IMR-90 (cell line): ENCODE results near the gene SDK1. TPM values are rescaled to one million over a fixed set of nuclear protein-coding genes. Genes with fewer than 3 reads are reported as not detected.
"Not testable (repeated sequence)": the region's sequence is repeated elsewhere in the genome, so short reads cannot be mapped to it uniquely, and the experiment has no call there.

Source experiments
- ATAC-seq: fragments of 200-7000 bp; cut with Tn5 transposase; 2 replicates; pipeline ENCODE4 v1.9.1; 2020; ENCODE audit warnings: low read depth, mild to moderate bottlenecking, moderate library complexity
- BruUV-seq: library from RNA; stranded (reverse); fragments of 400-500 nt; replicated peaks from 2 replicates; lab custom pipeline; 2021; lab: Mats Ljungman, UMichigan
- CTCF ChIA-PET: fragments of 300-600 bp; formaldehyde crosslinking; extraction: SDS; loops from one replicate; lab custom pipeline; 2021; ENCODE audit warnings: antibody characterized with exemption; lab: Yijun Ruan, JAX
- POLR2A ChIA-PET: fragments of 300-600 bp; sonication (Branson Sonifier 250); formaldehyde crosslinking; loops from one replicate; lab custom pipeline; 2022; ENCODE audit warnings: antibody characterized with exemption; ENCODE audit not compliant: unreplicated experiment; lab: Charles Lee
- DNase-seq: peaks from one replicate; pipeline ENCODE4 v3.0.0; 2013
- H2AFZ ChIP-seq: replicated peaks from 2 replicates; pipeline ENCODE3; 2013; ENCODE audit warnings: low read length, mild to moderate bottlenecking; ENCODE audit not compliant: poor library complexity
- H2AK5ac ChIP-seq: 2 replicates; pipeline ENCODE4 v1.6.1; 2013; ENCODE audit warnings: low read depth, low read length, inconsistent platforms
- H2AK9ac ChIP-seq: replicated peaks from 2 replicates; pipeline ENCODE3; 2013; ENCODE audit warnings: mild to moderate bottlenecking, low read depth, low read length, moderate library complexity; ENCODE audit not compliant: poor library complexity
- H2BK120ac ChIP-seq: 2 replicates; pipeline ENCODE4 v1.6.1; 2013; ENCODE audit warnings: low read depth, low read length, inconsistent platforms
- H2BK15ac ChIP-seq: 3 replicates; pipeline ENCODE4 v1.6.1; 2013; ENCODE audit warnings: low read depth, low read length, inconsistent platforms
- H2BK20ac ChIP-seq: 2 replicates; pipeline ENCODE4 v1.6.1; 2013; ENCODE audit warnings: low read depth, mild to moderate bottlenecking, inconsistent platforms, low read length, moderate library complexity
- H2BK5ac ChIP-seq: 2 replicates; pipeline ENCODE4 v1.6.1; 2013; ENCODE audit warnings: mild to moderate bottlenecking, low read depth, low read length, inconsistent platforms; ENCODE audit not compliant: poor library complexity, severe bottlenecking
- H3K14ac ChIP-seq: replicated peaks from 2 replicates; pipeline ENCODE4 v1.6.1; 2013; ENCODE audit warnings: low read depth, low read length, inconsistent platforms
- H3K18ac ChIP-seq: 2 replicates; pipeline ENCODE4 v1.6.1; 2013; ENCODE audit warnings: low read depth, low read length, control low read depth
- H3K23ac ChIP-seq: 2 replicates; pipeline ENCODE4 v1.6.1; 2013; ENCODE audit warnings: low read depth, low read length, inconsistent platforms
- H3K27ac ChIP-seq: 2 replicates; pipeline ENCODE4 v1.5.1; 2013; ENCODE audit warnings: mild to moderate bottlenecking, control low read depth, low read length; ENCODE audit not compliant: insufficient read depth
- H3K27me3 ChIP-seq: 2 replicates; pipeline ENCODE4 v1.6.1; 2013; ENCODE audit warnings: low read length; ENCODE audit not compliant: control insufficient read depth, insufficient read depth
- H3K36me3 ChIP-seq: 2 replicates; pipeline ENCODE4 v1.6.1; 2013; ENCODE audit warnings: low read length, mixed read lengths; ENCODE audit not compliant: control insufficient read depth, insufficient read depth
- H3K4ac ChIP-seq: 2 replicates; pipeline ENCODE4 v1.6.1; 2013; ENCODE audit warnings: low read depth, low read length, inconsistent platforms
- H3K4me1 ChIP-seq: 2 replicates; pipeline ENCODE4 v1.6.1; 2013; ENCODE audit warnings: low read length, mixed read lengths; ENCODE audit not compliant: control insufficient read depth, insufficient read depth
- H3K4me2 ChIP-seq: 2 replicates; pipeline ENCODE4 v1.6.1; 2013; ENCODE audit warnings: low read depth, mild to moderate bottlenecking, control low read depth, low read length, moderate library complexity
- H3K4me3 ChIP-seq: 2 replicates; pipeline ENCODE4 v1.5.1; 2013; ENCODE audit warnings: low read depth, mild to moderate bottlenecking, control low read depth, low read length, moderate library complexity; ENCODE audit not compliant: insufficient read depth
- H3K56ac ChIP-seq: 2 replicates; pipeline ENCODE4 v1.6.1; 2013; ENCODE audit warnings: low read length, inconsistent platforms; ENCODE audit not compliant: insufficient read depth; ENCODE audit errors: extremely low read depth
- H3K79me1 ChIP-seq, 2 experiments: 2 replicates each; pipeline ENCODE4 v1.6.1; 2013; ENCODE audit warnings: low read length in 2 of 2, inconsistent platforms in 1 of 2, low read depth in 1 of 2
- H3K9ac ChIP-seq: 2 replicates; pipeline ENCODE4 v1.6.1; 2013; ENCODE audit warnings: low read depth, low read length, control low read depth
- H3K9me1 ChIP-seq: 2 replicates; pipeline ENCODE4 v1.6.1; 2013; ENCODE audit warnings: low read length, inconsistent platforms; ENCODE audit not compliant: insufficient read depth
- H3K9me3 ChIP-seq: 2 replicates; pipeline ENCODE4 v1.6.1; 2013; ENCODE audit warnings: low read length; ENCODE audit not compliant: control insufficient read depth, insufficient read depth
- H4K20me1 ChIP-seq: 2 replicates; pipeline ENCODE4 v1.6.1; 2013; ENCODE audit warnings: low read length, inconsistent platforms; ENCODE audit not compliant: insufficient read depth
- H4K5ac ChIP-seq: 2 replicates; pipeline ENCODE4 v1.6.1; 2013; ENCODE audit warnings: mild to moderate bottlenecking, low read depth, low read length, control low read depth
- H4K8ac ChIP-seq, 2 experiments: 2 replicates each; pipeline ENCODE4 v1.6.1; 2013; ENCODE audit warnings: low read depth in 2 of 2, low read length in 2 of 2, control low read depth in 1 of 2, inconsistent platforms in 1 of 2
- H4K91ac ChIP-seq: 2 replicates; pipeline ENCODE4 v1.6.1; 2013; ENCODE audit warnings: low read depth, low read length, inconsistent platforms; ENCODE audit not compliant: insufficient read depth
- WGBS, 2 experiments: methylation state at CpG; one replicate each; pipeline versions ENCODE4 v1.1.5 to v1.1.7; 2013; ENCODE audit warnings: missing lambda C conversion rate in 2 of 2; ENCODE audit not compliant: insufficient read length in 1 of 2; ENCODE audit errors: extremely low coverage in 2 of 2; 5-methylcytosine and 5-hydroxymethylcytosine counted together
- dilution Hi-C: fragments of 300-500 bp; cut with HindIII; formaldehyde crosslinking; loops from one replicate; pipeline ENCODE4 v1.14.3; 2018; ENCODE audit warnings: low sequenced_read_pairs; ENCODE audit not compliant: unreplicated experiment
- in situ Hi-C: fragments of 300-500 bp; cut with MboI; formaldehyde crosslinking; loops from 3 replicates; pipeline ENCODE4 v1.14.3; 2019; ENCODE audit warnings: low sequenced_read_pairs, inconsistent platforms, mixed read lengths
- intact Hi-C: fragments of 100-400 bp; cut with micrococcal nuclease; formaldehyde crosslinking; loops from 2 replicates; pipeline ENCODE4 v1.10.0; 2022
- polyA plus RNA-seq, 3 experiments: library from polyadenylated mRNA; depleted of rRNA; stranded (reverse); fragments of >200 nt; gene quantifications; 2 replicates each; pipeline ENCODE4 v1.2.3, GENCODE V29; 2012; ENCODE audit warnings: low replicate concordance in 1 of 3
- total RNA-seq: library from RNA; depleted of rRNA; stranded (reverse); fragments of >200 nt; gene quantifications from 2 replicates; pipeline ENCODE4 v1.2.3, GENCODE V29; 2012

The SDK1 gene
- total and polyA plus RNA-seq, 2 of the 4 experiments (the other 2 are of a cell fraction), result 1.5 to 1.6 TPM

DNA sequence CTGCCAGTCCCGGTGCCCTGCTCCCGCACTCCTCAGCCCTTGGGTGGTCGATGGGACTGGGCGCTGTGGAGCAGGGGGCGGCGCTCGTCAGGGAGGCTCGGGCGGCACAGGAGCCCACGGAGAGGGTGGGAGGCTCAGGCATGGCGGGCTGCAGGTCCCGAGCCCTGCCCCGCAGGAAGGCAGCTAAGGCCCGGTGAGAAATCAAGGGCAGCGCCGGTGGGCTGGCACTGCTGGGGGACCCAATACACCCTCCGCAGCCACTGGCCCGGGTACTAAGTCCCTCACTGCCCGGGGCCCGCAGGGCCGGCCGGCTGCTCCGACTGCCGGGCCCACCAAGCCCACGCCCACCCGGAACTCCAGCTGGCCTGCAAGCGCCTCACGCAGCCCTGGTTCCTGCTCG is 1012.9 kb downstream of the SDK1 start:
- H3K27ac ChIP-seq, POLR2A ChIA-PET, H3K23ac ChIP-seq, H2AK5ac ChIP-seq, H2BK15ac ChIP-seq, H3K4me2 ChIP-seq, H2BK20ac ChIP-seq, H4K91ac ChIP-seq, intact Hi-C loops, H3K4me1 ChIP-seq, in situ Hi-C loops, DNase-seq, H3K27me3 ChIP-seq, dilution Hi-C loops, H4K5ac ChIP-seq, H3K36me3 ChIP-seq, CTCF ChIA-PET, H3K79me1 ChIP-seq, H2AK9ac ChIP-seq, BruUV-seq, H2AFZ ChIP-seq, H3K14ac ChIP-seq, H3K4me3 ChIP-seq, H3K56ac ChIP-seq, H3K9me1 ChIP-seq, H4K20me1 ChIP-seq, H3K9ac ChIP-seq, ATAC-seq, H2BK5ac ChIP-seq, H3K4ac ChIP-seq, H4K8ac ChIP-seq, H2BK120ac ChIP-seq, H3K18ac ChIP-seq: not testable (repeated sequence)
- peaks cover 19% of the 10 kb centered on the region for H3K9me3 ChIP-seq
- WGBS, 2 experiments, result no CpG with 5 or more reads among the region's 29 CpGs

- intact Hi-C loops, DNase-seq, H2AK9ac ChIP-seq, BruUV-seq, H4K91ac ChIP-seq, H2AFZ ChIP-seq, H3K27ac ChIP-seq, dilution Hi-C loops, H4K5ac ChIP-seq, POLR2A ChIA-PET, H3K18ac ChIP-seq, ATAC-seq, CTCF ChIA-PET, H2BK5ac ChIP-seq, in situ Hi-C loops, H3K27me3 ChIP-seq, H3K4me1 ChIP-seq, H2AK5ac ChIP-seq, H3K4me2 ChIP-seq, H3K4ac ChIP-seq, H3K14ac ChIP-seq, H3K9me1 ChIP-seq, H2BK15ac ChIP-seq, H4K8ac ChIP-seq, H4K20me1 ChIP-seq, H2BK20ac ChIP-seq, H3K9ac ChIP-seq, H3K36me3 ChIP-seq, H3K4me3 ChIP-seq, H3K79me1 ChIP-seq, H2BK120ac ChIP-seq, H3K23ac ChIP-seq, H3K56ac ChIP-seq: not testable (repeated sequence)
- H3K9me3 ChIP-seq, result peaks cover 18% of the 10 kb centered on the region
- 60% methylated on average over 5 of the region's 16 CpGs; no CpG with 5 or more reads in 1 of the 2 experiments for WGBS, 2 experiments
Measured at GRCh38 chr7:4314316-4314715, 1013.3 kb downstream of the SDK1 start.
